ENCODE results near the gene ZNF280A.

GRCh38 chr22:22555596-22555995 lies 35.5 kb upstream of the ZNF280A start:
- TF ChIP-seq MYC (IDR thresholded peaks at IDR 0.05; ENCODE audit: low read depth, low read length) (no peak), CTCF (IDR thresholded peaks at IDR 0.05; ENCODE audit: extremely low read depth in 1 of 2, insufficient read depth in 1 of 2, low read depth in 1 of 2, low read length in 2 of 2) (no peak), POLR2A (IDR thresholded peaks at IDR 0.05; ENCODE audit: low read depth, low read length) (no peak), MAX (IDR thresholded peaks at IDR 0.05; ENCODE audit: insufficient read depth, insufficient read length) (no peak), EZH2 (IDR thresholded peaks at IDR 0.05; ENCODE audit: borderline replicate concordance, low read depth, low read length, severe bottlenecking) (no peak), JUN (IDR thresholded peaks at IDR 0.05; ENCODE audit: borderline replicate concordance, insufficient read depth, insufficient read length, low read depth) (no peak), POLR2AphosphoS5 (IDR thresholded peaks at IDR 0.05; ENCODE audit: insufficient read depth, low read depth, low read length) (no peak)
